IMR-90 (cell line): Measurements from ENCODE around the gene KLC4.

ENCODE experiments used
- BHLHE40 ChIP-seq: fragments of 150-350 bp; IDR thresholded peaks from 2 replicates; pipeline ENCODE4 v1.6.1; 2016; ENCODE audit warnings: mild to moderate bottlenecking, low read depth, low read length
- CEBPB ChIP-seq: IDR thresholded peaks from 2 replicates; pipeline ENCODE4 v1.6.1; 2012; ENCODE audit warnings: low read depth, low read length, improper control_type of control experiment
- CHD1 ChIP-seq: IDR thresholded peaks from 2 replicates; pipeline ENCODE4 v1.6.1; 2012; ENCODE audit warnings: low read depth, low read length, improper control_type of control experiment
- CTCF ChIP-seq: conservative IDR thresholded peaks from 2 replicates; pipeline ENCODE4 v1.5.1; 2012; ENCODE audit warnings: mild to moderate bottlenecking, low read depth, low read length, improper control_type of control experiment
- ELK1 ChIP-seq: fragments of 150-350 bp; IDR thresholded peaks from 2 replicates; pipeline ENCODE4 v1.6.1; 2016; ENCODE audit warnings: low read depth, mild to moderate bottlenecking, low read length, moderate library complexity, borderline replicate concordance
- FOS ChIP-seq: fragments of 150-350 bp; IDR thresholded peaks from 2 replicates; pipeline ENCODE4 v1.6.1; 2016; ENCODE audit warnings: low read depth, low read length
- MAFK ChIP-seq: IDR thresholded peaks from 2 replicates; pipeline ENCODE4 v1.6.1; 2012; ENCODE audit warnings: low read depth, low read length, improper control_type of control experiment
- MXI1 ChIP-seq: IDR thresholded peaks from 2 replicates; pipeline ENCODE4 v1.6.1; 2012; ENCODE audit warnings: low read depth, mild to moderate bottlenecking, low read length, moderate library complexity, borderline replicate concordance
- POLR2A ChIP-seq: IDR thresholded peaks from 2 replicates; pipeline ENCODE4 v1.6.1; 2012; ENCODE audit warnings: mild to moderate bottlenecking, low read depth, low read length
- RAD21 ChIP-seq: IDR thresholded peaks from 2 replicates; pipeline ENCODE4 v1.6.1; 2012; ENCODE audit warnings: low read length, improper control_type of control experiment
- RCOR1 ChIP-seq: IDR thresholded peaks from 2 replicates; pipeline ENCODE4 v1.6.1; 2012; ENCODE audit warnings: mild to moderate bottlenecking, low read length, improper control_type of control experiment; ENCODE audit not compliant: insufficient replicate concordance
- SMC3 ChIP-seq: fragments of 150-350 bp; IDR thresholded peaks from 2 replicates; pipeline ENCODE4 v1.6.1; 2016; ENCODE audit warnings: low read depth, mild to moderate bottlenecking, antibody characterized with exemption, low read length, moderate library complexity
- USF2 ChIP-seq: fragments of 150-350 bp; IDR thresholded peaks from 2 replicates; pipeline ENCODE4 v1.6.1; 2017; ENCODE audit warnings: mild to moderate bottlenecking, antibody characterized with exemption, low read length, low read depth

- TF ChIP-seq CTCF (no peak), ELK1 (no peak), POLR2A (no peak), RCOR1 (no peak), FOS (no peak), MAFK (no peak), RAD21 (no peak), USF2 (no peak), CHD1 (no peak), SMC3 (no peak), CEBPB (no peak), BHLHE40 (no peak), MXI1 (no peak)
Observed at GRCh38 chr6:43097098-43097489, 37.7 kb downstream of the KLC4 start.
